ENCODE measurements around the gene PRKAR2A. TPM values are rescaled to one million over a fixed set of nuclear protein-coding genes. Genes with fewer than 3 reads are reported as not detected.

The PRKAR2A gene
- total and polyA plus RNA-seq, 4 donors: 12.1 to 28.5 (median 13.9) TPM

DNA sequence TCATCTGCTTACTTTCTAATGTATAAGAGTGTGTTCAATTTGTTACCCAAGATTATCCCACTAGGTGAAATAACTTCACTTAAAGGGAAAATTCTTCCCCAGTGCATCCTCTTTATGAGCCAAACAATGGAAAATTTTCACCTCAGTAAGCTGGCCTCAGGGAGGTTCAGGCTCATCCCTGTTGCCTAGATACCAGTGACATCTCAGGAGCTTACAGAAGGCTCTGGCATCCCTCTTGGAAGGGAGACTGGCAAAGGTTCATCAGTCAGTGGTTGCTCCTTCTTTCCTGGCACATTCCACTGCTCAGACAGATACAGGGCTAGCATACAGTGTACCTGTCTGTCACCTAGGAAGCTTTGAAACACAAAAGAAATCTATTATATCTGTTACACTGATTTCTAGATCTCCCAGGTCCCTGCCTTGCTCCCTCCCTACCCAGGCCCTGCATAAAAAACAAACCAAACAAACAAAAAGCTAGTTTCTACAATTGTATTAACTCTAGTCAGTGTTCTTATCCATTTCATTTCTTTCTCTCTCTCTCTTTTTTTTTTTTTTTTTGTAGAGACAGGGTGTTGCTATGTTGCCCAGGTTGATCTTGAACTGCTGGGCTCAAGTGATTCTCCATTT is 132.4 kb downstream of the PRKAR2A start:
- Histone ChIP-seq H3K4me3 (ENCODE audit: low read depth in 1 of 3, low read length in 3 of 3) (no peak overlapping the region), H3K4me1 (ENCODE audit: control insufficient read depth in 4 of 4, insufficient read depth in 4 of 4, low read length in 3 of 4) (peaks cover 0 to 22% (median 13%) of the 10 kb centered on the region in 4 donors), H3K9me3 (ENCODE audit: control insufficient read depth in 4 of 4, low read length in 3 of 4) (no peaks in the 10 kb centered on the region), H3K36me3 (ENCODE audit: control insufficient read depth in 4 of 4, insufficient read depth in 3 of 4, low read depth in 1 of 4, low read length in 3 of 4) (peaks cover 0 to 11% (median 4%) of the 10 kb centered on the region in 4 donors), H3K27me3 (ENCODE audit: control insufficient read depth in 4 of 4, insufficient read depth in 4 of 4, low read length in 3 of 4) (no peaks in the 10 kb centered on the region), H3K27ac (ENCODE audit: low read depth in 1 of 2, low read length in 2 of 2) (no peak overlapping the region), H3K9ac (ENCODE audit: low read depth in 1 of 2, low read length in 2 of 2) (no peak overlapping the region)
- no peak for TF ChIP-seq ATF3 (IDR thresholded peaks at IDR 0.05)
- TF ChIP-seq RXRA (IDR thresholded peaks at IDR 0.05): no peak
- TF ChIP-seq FOXA1 (IDR thresholded peaks at IDR 0.05): no peak
- TF ChIP-seq EGR1 (IDR thresholded peaks at IDR 0.05; ENCODE audit: low read depth in 2 of 2): no peak
- TF ChIP-seq CTCF (IDR thresholded peaks at IDR 0.05; ENCODE audit: low read depth, low read length, missing input control): no peak
- no peak for TF ChIP-seq TAF1 (conservative IDR thresholded peaks at IDR 0.05)
- no peak for TF ChIP-seq HNF4G (IDR thresholded peaks at IDR 0.05)
- TF ChIP-seq HNF4A (conservative IDR thresholded peaks at IDR 0.05): no peak
- DNase-seq (ENCODE audit: low spot score): no peak

DNA sequence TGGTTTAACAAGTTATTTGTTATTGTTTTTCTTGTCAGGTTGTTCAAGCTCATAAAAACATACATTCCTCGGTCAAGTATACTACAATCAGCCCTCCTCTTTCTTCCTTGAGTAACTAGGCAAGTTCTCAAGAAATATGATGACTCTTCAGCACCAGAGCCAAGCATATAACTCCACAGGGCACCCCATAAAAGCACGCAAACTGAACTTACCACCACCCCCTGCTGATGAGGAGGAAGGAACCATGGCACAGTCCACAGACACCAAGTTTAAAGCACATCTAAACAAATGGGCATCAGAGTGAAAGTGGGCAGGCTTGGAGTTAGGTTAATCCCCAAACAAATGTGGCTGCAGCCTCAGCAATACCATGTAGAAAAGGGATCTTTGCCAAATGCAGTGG is 135.9 kb downstream of the PRKAR2A start:
- Histone ChIP-seq H3K27me3 (ENCODE audit: control insufficient read depth in 4 of 4, insufficient read depth in 4 of 4, low read length in 3 of 4) (no peaks in the 10 kb centered on the region), H3K36me3 (ENCODE audit: control insufficient read depth in 4 of 4, insufficient read depth in 3 of 4, low read depth in 1 of 4, low read length in 3 of 4) (peaks cover 4 to 23% (median 7%) of the 10 kb centered on the region in 4 donors), H3K9ac (ENCODE audit: low read depth in 1 of 2, low read length in 2 of 2) (no peak overlapping the region), H3K27ac (ENCODE audit: low read depth in 1 of 2, low read length in 2 of 2) (no peak overlapping the region), H3K9me3 (ENCODE audit: control insufficient read depth in 4 of 4, low read length in 3 of 4) (no peaks in the 10 kb centered on the region), H3K4me1 (ENCODE audit: control insufficient read depth in 4 of 4, insufficient read depth in 4 of 4, low read length in 3 of 4) (peaks cover 0 to 22% (median 12%) of the 10 kb centered on the region in 4 donors), H3K4me3 (ENCODE audit: low read depth in 1 of 3, low read length in 3 of 3) (no peak overlapping the region)
- TF ChIP-seq, protein P1, sequence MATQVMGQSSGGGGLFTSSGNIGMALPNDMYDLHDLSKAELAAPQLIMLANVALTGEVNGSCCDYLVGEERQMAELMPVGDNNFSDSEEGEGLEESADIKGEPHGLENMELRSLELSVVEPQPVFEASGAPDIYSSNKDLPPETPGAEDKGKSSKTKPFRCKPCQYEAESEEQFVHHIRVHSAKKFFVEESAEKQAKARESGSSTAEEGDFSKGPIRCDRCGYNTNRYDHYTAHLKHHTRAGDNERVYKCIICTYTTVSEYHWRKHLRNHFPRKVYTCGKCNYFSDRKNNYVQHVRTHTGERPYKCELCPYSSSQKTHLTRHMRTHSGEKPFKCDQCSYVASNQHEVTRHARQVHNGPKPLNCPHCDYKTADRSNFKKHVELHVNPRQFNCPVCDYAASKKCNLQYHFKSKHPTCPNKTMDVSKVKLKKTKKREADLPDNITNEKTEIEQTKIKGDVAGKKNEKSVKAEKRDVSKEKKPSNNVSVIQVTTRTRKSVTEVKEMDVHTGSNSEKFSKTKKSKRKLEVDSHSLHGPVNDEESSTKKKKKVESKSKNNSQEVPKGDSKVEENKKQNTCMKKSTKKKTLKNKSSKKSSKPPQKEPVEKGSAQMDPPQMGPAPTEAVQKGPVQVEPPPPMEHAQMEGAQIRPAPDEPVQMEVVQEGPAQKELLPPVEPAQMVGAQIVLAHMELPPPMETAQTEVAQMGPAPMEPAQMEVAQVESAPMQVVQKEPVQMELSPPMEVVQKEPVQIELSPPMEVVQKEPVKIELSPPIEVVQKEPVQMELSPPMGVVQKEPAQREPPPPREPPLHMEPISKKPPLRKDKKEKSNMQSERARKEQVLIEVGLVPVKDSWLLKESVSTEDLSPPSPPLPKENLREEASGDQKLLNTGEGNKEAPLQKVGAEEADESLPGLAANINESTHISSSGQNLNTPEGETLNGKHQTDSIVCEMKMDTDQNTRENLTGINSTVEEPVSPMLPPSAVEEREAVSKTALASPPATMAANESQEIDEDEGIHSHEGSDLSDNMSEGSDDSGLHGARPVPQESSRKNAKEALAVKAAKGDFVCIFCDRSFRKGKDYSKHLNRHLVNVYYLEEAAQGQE (IDR thresholded peaks at IDR 0.05): no peak
- TF ChIP-seq MAX (IDR thresholded peaks at IDR 0.05) (no peak), HNF4A (conservative IDR thresholded peaks at IDR 0.05) (no peak), NR2F2 (IDR thresholded peaks at IDR 0.05) (no peak), RAD21 (IDR thresholded peaks at IDR 0.05) (no peak), SP1 (IDR thresholded peaks at IDR 0.05) (no peak), GABPA (IDR thresholded peaks at IDR 0.05 in 1 of 2, conservative IDR thresholded peaks at IDR 0.05 in 1 of 2) (no peak), JUND (IDR thresholded peaks at IDR 0.05) (no peak), EGR1 (IDR thresholded peaks at IDR 0.05; ENCODE audit: low read depth in 2 of 2) (no peak), TAF1 (conservative IDR thresholded peaks at IDR 0.05) (no peak)
- TF ChIP-seq, protein P2, sequence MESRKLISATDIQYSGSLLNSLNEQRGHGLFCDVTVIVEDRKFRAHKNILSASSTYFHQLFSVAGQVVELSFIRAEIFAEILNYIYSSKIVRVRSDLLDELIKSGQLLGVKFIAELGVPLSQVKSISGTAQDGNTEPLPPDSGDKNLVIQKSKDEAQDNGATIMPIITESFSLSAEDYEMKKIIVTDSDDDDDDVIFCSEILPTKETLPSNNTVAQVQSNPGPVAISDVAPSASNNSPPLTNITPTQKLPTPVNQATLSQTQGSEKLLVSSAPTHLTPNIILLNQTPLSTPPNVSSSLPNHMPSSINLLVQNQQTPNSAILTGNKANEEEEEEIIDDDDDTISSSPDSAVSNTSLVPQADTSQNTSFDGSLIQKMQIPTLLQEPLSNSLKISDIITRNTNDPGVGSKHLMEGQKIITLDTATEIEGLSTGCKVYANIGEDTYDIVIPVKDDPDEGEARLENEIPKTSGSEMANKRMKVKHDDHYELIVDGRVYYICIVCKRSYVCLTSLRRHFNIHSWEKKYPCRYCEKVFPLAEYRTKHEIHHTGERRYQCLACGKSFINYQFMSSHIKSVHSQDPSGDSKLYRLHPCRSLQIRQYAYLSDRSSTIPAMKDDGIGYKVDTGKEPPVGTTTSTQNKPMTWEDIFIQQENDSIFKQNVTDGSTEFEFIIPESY (IDR thresholded peaks at IDR 0.05): no peak
- WGBS: 91% methylated on average over 2 of the region's 2 CpGs
- DNase-seq (ENCODE audit: low spot score): no peak

Measured in liver (tissue), 9 donors.